Esophagus muscularis mucosa (tissue), 4 donors: ENCODE measurements around the gene KCTD14. TPM values are rescaled to one million over a fixed set of nuclear protein-coding genes. Genes with fewer than 3 reads are reported as not detected.
"Not testable (repeated sequence)": the region's sequence is repeated elsewhere in the genome, so short reads cannot be mapped to it uniquely, and the experiment has no call there.

Experiments used
- DNase-seq: peaks from one replicate; pipeline ENCODE4 v3.0.0-alpha.2; 2017; ENCODE audit errors: extremely low spot score
- H3K27ac ChIP-seq, 4 donors: fragments of 200-600 bp; sonication (generic); replicated peaks in 1 of 4; 1 replicate in 3 of 4; 2 replicates in 1 of 4; pipeline ENCODE4 v1.5.1; 2016 to 2019; ENCODE audit warnings: mild to moderate bottlenecking in 1 of 4
- H3K27me3 ChIP-seq, 4 donors: fragments of 200-600 bp; sonication (generic); one replicate each; pipeline versions ENCODE4 v1.5.1 to v1.6.0; 2016 to 2019
- H3K36me3 ChIP-seq, 4 donors: fragments of 200-600 bp; sonication (generic); one replicate each; pipeline ENCODE4 v1.5.1; 2016 to 2019
- H3K4me1 ChIP-seq, 4 donors: fragments of 200-600 bp; sonication (generic); one replicate each; pipeline ENCODE4 v1.5.1; 2016 to 2019
- H3K4me3 ChIP-seq, 4 donors: fragments of 200-600 bp; sonication (generic); 1 replicate in 2 of 4; 2 replicates in 2 of 4; pipeline ENCODE4 v1.5.1; 2016 to 2019; ENCODE audit warnings: mild to moderate bottlenecking in 4 of 4, moderate library complexity in 1 of 4
- H3K9me3 ChIP-seq, 4 donors: fragments of 200-600 bp; sonication (generic); 1 replicate in 3 of 4; 2 replicates in 1 of 4; pipeline ENCODE4 v1.5.1; 2016 to 2019
- EP300 ChIP-seq: sonication (generic); formaldehyde crosslinking; IDR thresholded peaks from one replicate; pipeline ENCODE4 v1.6.1; 2017; ENCODE audit warnings: antibody characterized with exemption
- POLR2A ChIP-seq: fragments of 450-650 bp; IDR thresholded peaks from one replicate; pipeline ENCODE4 v1.6.1; 2017; ENCODE audit warnings: antibody characterized with exemption, moderate library complexity, mild to moderate bottlenecking, low read depth
- POLR2AphosphoS5 ChIP-seq, 2 donors: sonication (generic); formaldehyde crosslinking; IDR thresholded peaks; one replicate each; pipeline ENCODE4 v1.6.1; 2017; ENCODE audit warnings: antibody characterized with exemption in 2 of 2
- WGBS: methylation state at CpG from one replicate; pipeline ENCODE4 v1.1.5; 2018; 5-methylcytosine and 5-hydroxymethylcytosine counted together
- intact Hi-C: fragments of 100-400 bp; cut with DNase I; formaldehyde crosslinking; loops from one replicate; pipeline ENCODE4 v1.15.1; 2023
- total RNA-seq, 4 donors: library from RNA; depleted of rRNA; stranded (reverse); fragments of >200 nt; gene quantifications; one replicate each; pipeline versions ENCODE4 v1.1.0 to v1.2.1, GENCODE V29; 2016
- TF ChIP-seq, protein P1 (sequence below), 3 experiments: fragments of 200-600 bp in 2 of 3; fragments of 450-650 bp in 1 of 3; sonication (generic) in 2 of 3; IDR thresholded peaks; one replicate each; pipeline ENCODE4 v1.5.1; 2017 to 2019; ENCODE audit warnings: antibody characterized with exemption in 3 of 3, mild to moderate bottlenecking in 2 of 3, moderate library complexity in 1 of 3

The KCTD14 gene
- total RNA-seq, 4 donors from 2014 or later, result 0.83 to 2.6 (median 1.3) TPM

DNA sequence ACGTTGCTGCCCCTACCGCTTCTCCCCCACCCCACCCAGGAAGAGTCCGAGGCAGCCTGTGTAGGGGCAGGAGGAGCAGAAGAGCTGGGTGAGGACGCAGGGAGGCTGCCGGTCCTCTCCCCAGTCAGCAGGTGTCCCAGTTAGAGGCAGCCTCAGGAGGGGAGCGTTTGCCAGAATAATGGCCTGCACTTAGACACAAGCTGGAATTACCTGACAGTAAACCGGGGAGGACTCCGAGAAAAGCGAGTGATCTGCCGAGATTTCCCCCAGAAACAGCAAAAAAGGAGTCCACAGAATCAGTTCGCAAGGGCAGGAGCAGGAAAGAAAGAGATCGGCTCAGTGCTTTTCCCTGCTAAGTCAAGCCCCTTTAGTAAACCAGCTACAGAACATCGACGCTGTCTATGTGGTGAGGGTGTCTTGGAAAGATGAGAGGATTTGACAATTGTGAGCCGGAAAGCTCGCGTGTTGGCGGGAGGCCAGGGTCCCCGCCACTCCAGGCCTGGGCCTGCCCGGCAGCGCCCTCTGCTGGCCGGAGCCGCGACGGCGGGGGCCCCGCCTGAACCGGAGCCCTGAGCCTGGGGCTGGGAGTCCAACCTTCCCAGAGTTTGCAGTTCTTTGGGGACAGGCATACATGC is 22.9 kb upstream of the KCTD14 start:
- TF ChIP-seq, protein P1, sequence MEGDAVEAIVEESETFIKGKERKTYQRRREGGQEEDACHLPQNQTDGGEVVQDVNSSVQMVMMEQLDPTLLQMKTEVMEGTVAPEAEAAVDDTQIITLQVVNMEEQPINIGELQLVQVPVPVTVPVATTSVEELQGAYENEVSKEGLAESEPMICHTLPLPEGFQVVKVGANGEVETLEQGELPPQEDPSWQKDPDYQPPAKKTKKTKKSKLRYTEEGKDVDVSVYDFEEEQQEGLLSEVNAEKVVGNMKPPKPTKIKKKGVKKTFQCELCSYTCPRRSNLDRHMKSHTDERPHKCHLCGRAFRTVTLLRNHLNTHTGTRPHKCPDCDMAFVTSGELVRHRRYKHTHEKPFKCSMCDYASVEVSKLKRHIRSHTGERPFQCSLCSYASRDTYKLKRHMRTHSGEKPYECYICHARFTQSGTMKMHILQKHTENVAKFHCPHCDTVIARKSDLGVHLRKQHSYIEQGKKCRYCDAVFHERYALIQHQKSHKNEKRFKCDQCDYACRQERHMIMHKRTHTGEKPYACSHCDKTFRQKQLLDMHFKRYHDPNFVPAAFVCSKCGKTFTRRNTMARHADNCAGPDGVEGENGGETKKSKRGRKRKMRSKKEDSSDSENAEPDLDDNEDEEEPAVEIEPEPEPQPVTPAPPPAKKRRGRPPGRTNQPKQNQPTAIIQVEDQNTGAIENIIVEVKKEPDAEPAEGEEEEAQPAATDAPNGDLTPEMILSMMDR (IDR thresholded peaks at IDR 0.05), result peak; percentile 95 to 99 (median 97)
- TF ChIP-seq EP300 (no peak), POLR2AphosphoS5 (IDR thresholded peaks at IDR 0.05) (peak; percentile 70 to 74)
- H3K4me3 ChIP-seq, result peak overlapping the region; percentile 55 to 67 (median 62)
- intact Hi-C loops, result loop anchor here (2.0 kb wide), 1 partner anchor 51 kb away; the partner anchor contains the start of gene INTS4
- H3K36me3 ChIP-seq, result no peaks in the 10 kb centered on the region
- no peaks in the 10 kb centered on the region for H3K9me3 ChIP-seq
- DNase-seq, result no peak
- WGBS, result 5% methylated on average over 14 of the region's 28 CpGs
- H3K27me3 ChIP-seq, result no peaks in the 10 kb centered on the region
- H3K27ac ChIP-seq, result peak overlapping the region; percentile 70 to 84 (median 74)
- H3K4me1 ChIP-seq, result peaks cover 4 to 18% (median 12%) of the 10 kb centered on the region in 4 donors

DNA sequence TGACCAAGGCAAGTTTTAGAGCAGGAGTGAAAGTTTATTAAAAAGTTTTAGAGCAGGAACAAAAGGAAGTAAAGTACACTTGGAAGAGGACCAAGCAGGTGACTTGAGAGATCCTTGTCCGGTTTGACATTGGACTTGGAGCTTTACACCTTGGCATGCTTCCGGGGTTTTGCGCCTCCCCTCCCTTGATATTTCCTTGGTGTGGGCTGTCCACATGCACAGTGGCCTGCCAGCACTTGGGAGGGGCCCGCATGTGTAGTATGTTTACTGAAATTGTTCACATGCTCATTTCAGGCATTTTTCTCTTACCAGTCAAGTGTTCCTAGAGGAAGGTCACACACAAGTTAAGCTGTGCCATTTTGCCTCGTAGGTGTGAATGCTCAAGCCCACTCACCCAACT is 21.6 kb upstream of the KCTD14 start:
- H3K4me3 ChIP-seq, result no peak overlapping the region
- TF ChIP-seq POLR2A, result no peak
- TF ChIP-seq, protein P1 (IDR thresholded peaks at IDR 0.05), result no peak
- TF ChIP-seq POLR2AphosphoS5 (IDR thresholded peaks at IDR 0.05), result no peak
- TF ChIP-seq EP300, result no peak
- no peaks in the 10 kb centered on the region for H3K9me3 ChIP-seq
- H3K4me1 ChIP-seq, result peaks cover 11 to 30% (median 24%) of the 10 kb centered on the region in 4 donors
- intact Hi-C loops, result no loop called here
- H3K27me3 ChIP-seq, result no peaks in the 10 kb centered on the region
- DNase-seq, result no peak
- H3K36me3 ChIP-seq, result no peaks in the 10 kb centered on the region
- 84% methylated on average over 5 of the region's 5 CpGs for WGBS
- H3K27ac ChIP-seq, result no peak overlapping the region

DNA sequence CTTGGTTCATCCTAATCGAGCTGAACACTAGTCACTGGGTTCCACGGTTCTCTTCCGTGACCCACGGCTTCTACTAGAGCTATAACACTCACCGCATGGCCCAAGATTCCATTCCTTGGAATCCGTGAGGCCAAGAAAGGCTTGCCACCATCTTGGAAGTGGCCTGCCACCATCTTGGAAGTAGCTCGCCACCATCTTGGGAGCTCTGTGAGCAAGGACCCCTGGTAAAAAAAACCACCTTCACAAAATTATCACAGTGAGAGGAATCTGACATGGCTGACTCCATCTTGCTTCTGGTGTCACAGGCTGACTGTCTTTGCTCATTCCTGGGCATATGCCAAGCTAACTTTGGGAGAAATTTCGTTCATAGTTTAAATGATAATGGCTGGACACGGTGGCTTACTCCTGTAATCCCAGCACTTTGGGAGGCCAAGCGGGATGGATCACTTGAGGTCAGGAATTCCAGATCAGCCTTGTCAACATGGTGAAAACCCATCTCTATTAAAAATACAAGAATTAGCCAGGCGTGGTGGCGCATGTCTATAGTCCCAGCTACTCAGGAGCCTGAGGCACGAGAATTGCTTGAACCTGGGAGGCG is 18.9 kb upstream of the KCTD14 start:
- 98% methylated on average over 12 of the region's 14 CpGs for WGBS
- no peak for TF ChIP-seq POLR2A
- TF ChIP-seq POLR2AphosphoS5 (IDR thresholded peaks at IDR 0.05), result no peak
- no peak for TF ChIP-seq EP300
- TF ChIP-seq, protein P1 (IDR thresholded peaks at IDR 0.05), result no peak
- intact Hi-C loops, result no loop called here
- no peak overlapping the region for H3K4me3 ChIP-seq
- H3K27ac ChIP-seq, result no peak overlapping the region
- DNase-seq, result no peak
- H3K27me3 ChIP-seq, result no peaks in the 10 kb centered on the region
- no peaks in the 10 kb centered on the region for H3K9me3 ChIP-seq
- H3K36me3 ChIP-seq, result no peaks in the 10 kb centered on the region
- peaks cover 12 to 33% (median 29%) of the 10 kb centered on the region in 4 donors for H3K4me1 ChIP-seq

DNA sequence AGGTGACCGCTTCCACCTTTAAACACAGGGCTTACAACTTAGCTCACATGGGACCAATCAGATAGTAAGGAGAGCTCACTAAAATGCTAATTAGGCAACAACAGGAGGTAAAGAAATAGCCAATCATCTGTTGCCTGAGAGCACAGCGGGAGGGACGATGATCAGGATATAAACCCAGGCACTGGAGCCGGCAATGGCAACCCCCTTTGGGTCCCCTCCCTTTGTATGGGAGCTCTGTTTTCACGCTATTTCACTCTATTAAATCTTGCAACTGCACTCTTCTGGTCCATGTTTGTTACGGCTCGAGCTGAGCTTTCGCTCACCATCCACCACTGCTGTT is 18.3 kb upstream of the KCTD14 start:
- peaks cover 12 to 32% (median 28%) of the 10 kb centered on the region in 4 donors for H3K4me1 ChIP-seq
- H3K27ac ChIP-seq, H3K36me3 ChIP-seq, H3K27me3 ChIP-seq, H3K9me3 ChIP-seq, H3K4me3 ChIP-seq, DNase-seq, intact Hi-C loops: not testable (repeated sequence)
- 94% methylated on average over 8 of the region's 8 CpGs for WGBS

DNA sequence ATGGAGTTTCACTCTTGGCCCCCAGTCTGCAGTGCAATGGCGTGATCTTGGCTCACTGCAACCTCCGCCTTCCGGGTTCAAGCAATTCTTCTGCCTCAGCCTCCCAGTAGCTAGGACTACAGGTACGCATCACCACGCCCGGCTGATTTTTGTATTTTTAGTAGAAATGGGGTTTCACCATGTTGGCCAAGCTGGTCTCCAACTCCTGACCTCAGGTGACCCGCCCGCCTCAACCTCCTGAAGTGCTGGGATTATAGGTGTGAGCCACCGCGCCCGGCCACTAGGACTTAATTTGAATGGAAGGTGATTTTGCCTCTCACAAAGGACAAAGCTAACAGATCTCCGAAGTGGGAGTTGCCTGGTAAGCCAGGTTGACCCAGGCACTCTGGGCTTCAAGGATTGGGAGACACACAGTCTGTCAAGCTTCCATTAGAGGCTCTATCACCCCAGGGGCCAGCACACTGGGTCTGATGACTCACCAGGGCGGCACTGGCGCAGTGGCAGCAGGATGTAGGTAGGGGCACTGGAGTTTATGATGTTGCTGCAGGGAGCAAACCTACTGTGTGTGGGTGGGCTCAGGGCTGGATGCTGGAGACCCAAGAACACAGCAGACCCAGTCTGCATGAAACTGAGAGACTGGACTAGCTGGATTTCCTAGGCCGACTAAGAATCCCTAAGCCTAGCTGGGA is 17.8 kb upstream of the KCTD14 start:
- 98% methylated on average over 13 of the region's 15 CpGs for WGBS
- H3K27me3 ChIP-seq, result no peaks in the 10 kb centered on the region
- H3K9me3 ChIP-seq, result no peaks in the 10 kb centered on the region
- no peak overlapping the region for H3K4me3 ChIP-seq
- no peaks in the 10 kb centered on the region for H3K36me3 ChIP-seq
- H3K4me1 ChIP-seq, result peaks cover 11 to 28% (median 26%) of the 10 kb centered on the region in 4 donors
- peak overlapping the region in 3 of 4 donors; percentile 57 to 71 (median 70) for H3K27ac ChIP-seq
- TF ChIP-seq POLR2AphosphoS5 (IDR thresholded peaks at IDR 0.05) (no peak), EP300 (no peak), POLR2A (no peak)
- TF ChIP-seq, protein P1 (IDR thresholded peaks at IDR 0.05), result no peak
- no peak for DNase-seq
- intact Hi-C loops, result no loop called here
